H1 (cell line): Measurements from ENCODE around the gene OSBPL5. TPM values are rescaled to one million over a fixed set of nuclear protein-coding genes. Genes with fewer than 3 reads are reported as not detected.

Experiments used
- ATF3 ChIP-seq: IDR thresholded peaks from 2 replicates; pipeline ENCODE4 v1.6.1; 2011; ENCODE audit warnings: low read depth, mild to moderate bottlenecking, low read length; ENCODE audit not compliant: insufficient read depth
- CBX5 ChIP-seq: fragments of 300-800, 300-1000 bp; sonication (generic); IDR thresholded peaks from 2 replicates; pipeline ENCODE4 v1.7.1; 2016; ENCODE audit warnings: antibody characterized with exemption, low read length, low read depth
- NRF1 ChIP-seq: IDR thresholded peaks from 2 replicates; pipeline ENCODE4 v1.6.1; 2011; ENCODE audit warnings: mild to moderate bottlenecking, low read depth, low read length, improper control_type of control experiment
- RNF2 ChIP-seq: fragments of 200-900, 300-1000 bp; sonication (generic); IDR thresholded peaks from 2 replicates; pipeline ENCODE4 v1.7.1; 2016; ENCODE audit warnings: borderline replicate concordance, low read depth, mild to moderate bottlenecking, antibody characterized with exemption, low read length; ENCODE audit not compliant: poor library complexity, severe bottlenecking; ENCODE audit errors: missing control alignments
- RXRA ChIP-seq: IDR thresholded peaks from 2 replicates; pipeline ENCODE4 v1.6.1; 2011; ENCODE audit warnings: low read depth, mild to moderate bottlenecking, low read length, moderate library complexity; ENCODE audit not compliant: insufficient read depth
- polyA plus RNA-seq, 7 experiments: library from polyadenylated mRNA; depleted of rRNA in 3 of 7; stranded (reverse) in 5 of 7; unstranded in 2 of 7; fragments of >200 nt in 5 of 7; fragments of 200-250 nt in 2 of 7; gene quantifications; 1 replicate in 5 of 7; 2 replicates in 1 of 7; 4 replicates in 1 of 7; pipeline versions ENCODE4 v1.2.1 to v1.2.3, GENCODE V29; 2011 to 2013; ENCODE audit warnings: missing spikeins in 2 of 7, mixed read lengths in 2 of 7
- total RNA-seq: library from RNA; stranded (reverse); fragmentation: NEBNext Ultra II Directional; extraction: Animal tissue kit (Norgen Biotek cat#: 25700); gene quantifications from 2 replicates; pipeline ENCODE4 v1.2.1, GENCODE V29; 2021

The OSBPL5 gene
- total and polyA plus RNA-seq, 2 of the 8 experiments (the other 6 are each of a cell fraction or from before 2014, with no cell fraction given): 3.4 to 9.9 TPM

DNA sequence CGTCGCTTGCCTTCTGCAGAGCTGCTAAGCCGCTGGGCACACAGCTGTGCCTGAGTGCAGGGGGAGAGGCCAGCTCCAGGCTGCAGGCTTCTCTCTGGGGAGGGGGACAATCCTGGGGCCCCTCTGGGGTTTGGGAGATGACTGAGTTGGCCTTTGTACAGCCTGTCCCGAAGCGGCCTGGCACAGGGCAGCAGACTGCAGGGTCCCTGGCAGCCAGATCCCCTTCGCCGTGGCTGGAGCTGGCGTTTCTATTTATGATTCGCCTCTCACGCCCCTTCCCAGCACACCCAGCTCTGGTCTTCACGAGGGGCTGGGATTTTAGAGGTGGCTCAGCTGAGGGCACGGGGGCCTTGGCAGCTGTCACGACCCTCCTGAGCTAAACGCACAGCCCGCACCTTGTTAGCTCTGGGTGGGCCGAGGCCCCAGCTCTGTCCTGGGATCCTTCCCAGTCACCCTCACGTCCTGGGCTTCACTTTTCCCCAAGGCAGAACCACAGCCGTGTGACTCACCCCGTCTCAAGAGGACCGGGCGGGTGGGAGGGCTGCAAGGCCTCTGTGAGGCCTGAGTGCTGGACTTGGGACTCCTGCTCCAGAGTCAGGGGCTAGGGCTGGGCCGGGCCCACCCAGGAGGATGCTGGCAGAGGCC is 18.4 kb downstream of the OSBPL5 start (continued):
- TF ChIP-seq ATF3 (no peak), CBX5 (no peak), RNF2 (no peak), NRF1 (no peak), RXRA (no peak)
